Testis (tissue), 2 donors: ENCODE data around the gene CEP295NL.

ENCODE experiments used
- POLR2A ChIP-seq: fragments of 450-650 bp; IDR thresholded peaks from one replicate; pipeline ENCODE4 v1.6.1; 2017; ENCODE audit warnings: antibody characterized with exemption, mild to moderate bottlenecking, moderate library complexity
- TF ChIP-seq, protein P1 (sequence below), 3 experiments: fragments of 450-650 bp in 2 of 3; fragments of 200-600 bp in 1 of 3; sonication (generic) in 1 of 3; IDR thresholded peaks; one replicate each; pipeline ENCODE4 v1.5.1; 2016 to 2019; ENCODE audit warnings: antibody characterized with exemption in 3 of 3, mild to moderate bottlenecking in 2 of 3, moderate library complexity in 1 of 3

DNA sequence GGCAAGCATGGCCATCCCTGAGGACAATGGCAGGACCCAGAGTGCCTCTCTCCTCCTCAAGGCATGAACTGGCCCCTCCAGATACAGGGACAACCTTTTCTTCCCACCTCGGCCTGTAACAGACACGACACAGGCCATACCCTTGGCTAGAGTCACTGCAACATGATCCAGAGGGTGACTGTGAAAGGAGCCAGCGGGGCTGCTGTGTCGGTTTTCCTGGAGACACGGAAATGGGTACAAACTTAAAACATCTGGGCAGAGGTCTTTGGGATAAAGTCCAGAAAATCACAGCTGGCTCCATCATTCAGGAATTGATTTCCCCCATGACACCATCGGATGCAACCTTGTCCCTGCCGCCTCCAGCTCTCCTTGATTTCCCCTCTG, 5.3 kb downstream of the CEP295NL start:
- TF ChIP-seq, protein P1, sequence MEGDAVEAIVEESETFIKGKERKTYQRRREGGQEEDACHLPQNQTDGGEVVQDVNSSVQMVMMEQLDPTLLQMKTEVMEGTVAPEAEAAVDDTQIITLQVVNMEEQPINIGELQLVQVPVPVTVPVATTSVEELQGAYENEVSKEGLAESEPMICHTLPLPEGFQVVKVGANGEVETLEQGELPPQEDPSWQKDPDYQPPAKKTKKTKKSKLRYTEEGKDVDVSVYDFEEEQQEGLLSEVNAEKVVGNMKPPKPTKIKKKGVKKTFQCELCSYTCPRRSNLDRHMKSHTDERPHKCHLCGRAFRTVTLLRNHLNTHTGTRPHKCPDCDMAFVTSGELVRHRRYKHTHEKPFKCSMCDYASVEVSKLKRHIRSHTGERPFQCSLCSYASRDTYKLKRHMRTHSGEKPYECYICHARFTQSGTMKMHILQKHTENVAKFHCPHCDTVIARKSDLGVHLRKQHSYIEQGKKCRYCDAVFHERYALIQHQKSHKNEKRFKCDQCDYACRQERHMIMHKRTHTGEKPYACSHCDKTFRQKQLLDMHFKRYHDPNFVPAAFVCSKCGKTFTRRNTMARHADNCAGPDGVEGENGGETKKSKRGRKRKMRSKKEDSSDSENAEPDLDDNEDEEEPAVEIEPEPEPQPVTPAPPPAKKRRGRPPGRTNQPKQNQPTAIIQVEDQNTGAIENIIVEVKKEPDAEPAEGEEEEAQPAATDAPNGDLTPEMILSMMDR (IDR thresholded peaks at IDR 0.05), result no peak
- no peak for TF ChIP-seq POLR2A
